ENCODE measurements around the gene CLDN17. TPM values are rescaled to one million over a fixed set of nuclear protein-coding genes. Genes with fewer than 3 reads are reported as not detected.

Gene CLDN17
- total RNA-seq, 1 experiment from 2014 or later = not detected

DNA sequence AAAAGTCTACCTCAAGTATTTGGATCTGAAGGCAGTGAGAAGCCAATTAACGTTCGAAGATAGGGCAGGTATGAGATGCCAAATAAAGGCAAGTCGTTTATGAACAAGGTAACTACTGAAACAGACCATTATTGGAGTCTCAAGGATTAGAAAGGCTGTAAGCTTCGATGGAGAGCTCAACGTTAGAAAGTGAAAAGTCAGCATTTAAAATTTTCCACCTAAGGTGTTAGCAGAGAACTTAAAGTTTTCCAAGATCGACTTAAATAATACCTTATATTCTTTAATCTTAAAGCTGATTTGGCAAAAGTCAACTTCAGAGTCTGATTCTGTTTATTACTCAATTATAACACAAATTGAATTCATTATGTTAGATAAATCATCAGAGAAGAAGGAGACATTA is 28.1 kb downstream of the CLDN17 start:
- in situ Hi-C loops (cut with HindIII; ENCODE audit: low sequenced_read_pairs) = no loop called here
- no peak for DNase-seq (ENCODE audit: low spot score)

GRCh38 chr21:30129246-30129645 is 37.4 kb downstream of the CLDN17 start:
- DNase-seq (ENCODE audit: low spot score) = no peak
- in situ Hi-C loops (cut with HindIII; ENCODE audit: low sequenced_read_pairs) = no loop called here

- no peak for DNase-seq (ENCODE audit: low spot score)
- in situ Hi-C loops (cut with HindIII; ENCODE audit: low sequenced_read_pairs) = no loop called here
These were observed 40.0 kb downstream of the CLDN17 start for GRCh38 chr21:30126576-30126975.

DNA sequence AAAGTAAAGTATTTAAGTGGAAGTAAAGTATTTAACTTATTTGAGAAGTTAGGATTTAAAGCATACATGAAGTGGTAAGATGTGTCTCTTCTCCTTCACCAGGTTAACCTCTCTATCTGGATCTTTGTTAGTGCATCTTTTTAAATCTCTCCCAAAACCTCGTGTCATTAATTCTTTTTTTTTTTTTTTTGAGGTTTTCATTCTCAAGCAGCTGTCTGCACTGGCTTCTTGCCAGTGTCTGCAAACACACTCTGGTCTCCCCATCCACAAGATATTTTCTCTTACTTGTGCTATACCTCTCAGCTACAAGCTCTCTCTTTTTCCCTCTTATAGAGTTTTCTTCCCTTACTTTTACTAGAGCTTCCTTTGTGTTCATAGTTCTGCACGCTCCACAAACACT is 49.0 kb downstream of the CLDN17 start:
- no peak for DNase-seq (ENCODE audit: low spot score)
- in situ Hi-C loops (cut with HindIII; ENCODE audit: low sequenced_read_pairs) = no loop called here

DNA sequence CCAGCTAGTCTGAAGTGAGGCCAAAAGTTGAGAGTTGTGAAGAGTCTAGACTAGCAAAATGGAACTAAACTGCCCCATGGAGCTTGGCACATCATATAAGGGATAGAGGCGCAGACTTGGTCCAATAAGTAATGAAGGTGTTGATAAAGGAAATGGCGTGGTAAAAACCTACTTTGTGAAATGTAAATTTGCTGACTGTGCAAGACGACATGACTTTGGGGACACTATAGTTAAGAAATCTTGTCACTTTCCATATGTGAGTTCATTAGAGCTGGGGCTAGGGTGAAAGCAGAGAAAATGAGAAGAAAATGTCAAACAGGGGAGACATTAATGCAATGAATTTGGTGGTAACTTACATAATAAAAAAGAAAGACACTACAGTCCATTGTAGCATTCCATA is 50.1 kb downstream of the CLDN17 start:
- DNase-seq (ENCODE audit: low spot score) = no peak
- in situ Hi-C loops (cut with HindIII; ENCODE audit: low sequenced_read_pairs) = no loop called here

Other genes with a start within 250 kb of the CLDN17 start
- gene GRIK1, start 226.8 kb downstream of the CLDN17 start, total RNA-seq (2014; rRNA removed; shearing (Covaris generic)) = not detected in 2 replicates
- gene CLDN8, start 49.3 kb upstream of the CLDN17 start, total RNA-seq (2014; rRNA removed; shearing (Covaris generic)) = not detected in 2 replicates
- not detected in 2 replicates for gene KRTAP24-1, start 116.1 kb upstream of the CLDN17 start, total RNA-seq (2014; rRNA removed; shearing (Covaris generic))
- not detected in 2 replicates for gene KRTAP25-1, start 122.7 kb upstream of the CLDN17 start, total RNA-seq (2014; rRNA removed; shearing (Covaris generic))
- not detected in 2 replicates for gene KRTAP26-1, start 153.5 kb upstream of the CLDN17 start, total RNA-seq (2014; rRNA removed; shearing (Covaris generic))
- gene KRTAP27-1, start 170.9 kb upstream of the CLDN17 start, total RNA-seq (2014; rRNA removed; shearing (Covaris generic)) = not detected in 2 replicates
- gene KRTAP23-1, start 181.8 kb upstream of the CLDN17 start, total RNA-seq (2014; rRNA removed; shearing (Covaris generic)) = not detected in 2 replicates
- gene KRTAP13-2, start 205.5 kb upstream of the CLDN17 start, total RNA-seq (2014; rRNA removed; shearing (Covaris generic)) = not detected in 2 replicates
- gene KRTAP13-1, start 229.2 kb upstream of the CLDN17 start, total RNA-seq (2014; rRNA removed; shearing (Covaris generic)) = not detected in 2 replicates

All from G401 (cell line).